H9 (cell line): ENCODE results near the gene CLDN8. TPM values are rescaled to one million over a fixed set of nuclear protein-coding genes. Genes with fewer than 3 reads are reported as not detected.

Experiments used
- DNase-seq: peaks from one replicate; pipeline ENCODE4 v3.0.0-alpha.2; 2017
- H2AFZ ChIP-seq: one replicate; pipeline ENCODE4 v1.6.1; 2013; ENCODE audit warnings: mild to moderate bottlenecking, low read length, control low read depth, moderate library complexity
- H2AK5ac ChIP-seq: 2 replicates; pipeline ENCODE4 v1.6.1; 2013; ENCODE audit warnings: low read length, control low read depth, mixed read lengths; ENCODE audit not compliant: insufficient read length
- H2BK120ac ChIP-seq: one replicate; pipeline ENCODE4 v1.6.1; 2013; ENCODE audit warnings: low read depth, mild to moderate bottlenecking, low read length, control low read depth, inconsistent platforms; ENCODE audit not compliant: poor library complexity, severe bottlenecking
- H2BK12ac ChIP-seq: 2 replicates; pipeline ENCODE4 v1.6.1; 2013; ENCODE audit warnings: low read length, control low read depth, mixed read lengths, low read depth; ENCODE audit not compliant: insufficient read length
- H2BK15ac ChIP-seq: 2 replicates; pipeline ENCODE4 v1.6.1; 2013; ENCODE audit warnings: low read depth, low read length, control low read depth
- H2BK20ac ChIP-seq: one replicate; pipeline ENCODE4 v1.6.1; 2013; ENCODE audit warnings: low read depth, mild to moderate bottlenecking, low read length, control low read depth, inconsistent platforms; ENCODE audit not compliant: poor library complexity, severe bottlenecking
- H2BK5ac ChIP-seq: 2 replicates; pipeline ENCODE4 v1.6.1; 2013; ENCODE audit warnings: low read length, control low read depth, mixed read lengths; ENCODE audit not compliant: insufficient read length
- H3K14ac ChIP-seq: 2 replicates; pipeline ENCODE4 v1.6.1; 2013; ENCODE audit warnings: low read length, control low read depth; ENCODE audit not compliant: insufficient read depth
- H3K18ac ChIP-seq: 2 replicates; pipeline ENCODE4 v1.6.1; 2013; ENCODE audit warnings: low read depth, mild to moderate bottlenecking, mixed read lengths, low read length, control low read depth; ENCODE audit not compliant: insufficient read length
- H3K23ac ChIP-seq: 2 replicates; pipeline ENCODE4 v1.6.1; 2013; ENCODE audit warnings: low read length, control low read depth, mixed read lengths, low read depth; ENCODE audit not compliant: insufficient read length
- H3K23me2 ChIP-seq: 2 replicates; pipeline ENCODE4 v1.6.1; 2013; ENCODE audit warnings: low read depth, mild to moderate bottlenecking, mixed read lengths, low read length, control low read depth; ENCODE audit not compliant: insufficient read length, poor library complexity, severe bottlenecking
- H3K27ac ChIP-seq: 2 replicates; pipeline ENCODE4 v1.5.1; 2013; ENCODE audit warnings: low read length, control low read depth, mixed read lengths, low read depth; ENCODE audit not compliant: insufficient read length
- H3K27me3 ChIP-seq: 2 replicates; pipeline ENCODE4 v1.6.1; 2013; ENCODE audit warnings: low read length, control low read depth, inconsistent platforms; ENCODE audit not compliant: insufficient read depth
- H3K4ac ChIP-seq: 2 replicates; pipeline ENCODE4 v1.6.1; 2013; ENCODE audit warnings: low read depth, mild to moderate bottlenecking, control low read depth, inconsistent platforms, low read length, moderate library complexity
- H3K4me1 ChIP-seq: 2 replicates; pipeline ENCODE4 v1.6.1; 2013; ENCODE audit warnings: low read length, control low read depth, inconsistent platforms; ENCODE audit not compliant: insufficient read depth
- H3K4me2 ChIP-seq: 2 replicates; pipeline ENCODE4 v1.6.1; 2013; ENCODE audit warnings: low read length, control low read depth, mixed read lengths; ENCODE audit not compliant: insufficient read length, insufficient read depth
- H3K56ac ChIP-seq: 2 replicates; pipeline ENCODE4 v1.6.1; 2013; ENCODE audit warnings: low read depth, mild to moderate bottlenecking, mixed read lengths, low read length, control low read depth; ENCODE audit not compliant: insufficient read length
- H3K79me1 ChIP-seq: 2 replicates; pipeline ENCODE4 v1.6.1; 2013; ENCODE audit warnings: low read depth, mild to moderate bottlenecking, moderate library complexity, low read length, control low read depth, inconsistent platforms; ENCODE audit not compliant: insufficient read depth, poor library complexity, severe bottlenecking
- H3K79me2 ChIP-seq: 2 replicates; pipeline ENCODE4 v1.6.1; 2013; ENCODE audit warnings: low read length, control low read depth, inconsistent platforms; ENCODE audit not compliant: insufficient read depth
- H3K9ac ChIP-seq: 2 replicates; pipeline ENCODE4 v1.6.1; 2013; ENCODE audit warnings: low read length, control low read depth, mixed read lengths; ENCODE audit not compliant: insufficient read length; ENCODE audit errors: extremely low read depth
- H3K9me3 ChIP-seq: one replicate; pipeline ENCODE4 v1.6.1; 2013; ENCODE audit warnings: low read depth, low read length, inconsistent platforms; ENCODE audit not compliant: control insufficient read depth
- H3T11ph ChIP-seq: one replicate; pipeline ENCODE4 v1.6.1; 2013; ENCODE audit warnings: mild to moderate bottlenecking, low read length, control low read depth, inconsistent platforms
- H4K20me1 ChIP-seq: one replicate; pipeline ENCODE4 v1.6.1; 2013; ENCODE audit not compliant: control insufficient read depth, insufficient read length, insufficient read depth
- H4K5ac ChIP-seq: 2 replicates; pipeline ENCODE4 v1.6.1; 2013; ENCODE audit warnings: low read depth, mild to moderate bottlenecking, mixed read lengths, low read length, control low read depth; ENCODE audit not compliant: insufficient read length
- H4K8ac ChIP-seq: replicated peaks from 2 replicates; pipeline ENCODE4 v1.6.1; 2013; ENCODE audit warnings: low read length, control low read depth, mixed read lengths, low read depth; ENCODE audit not compliant: insufficient read length
- H4K91ac ChIP-seq: 2 replicates; pipeline ENCODE4 v1.6.1; 2013; ENCODE audit warnings: low read depth, mild to moderate bottlenecking, moderate library complexity, mixed read lengths, low read length, control low read depth; ENCODE audit not compliant: insufficient read length
- H3K27ac Mint-ChIP-seq, 3 experiments: 2 replicates in 2 of 3; 3 replicates in 1 of 3; pipeline ENCODE4 v1.8.0; 2020 to 2021; ENCODE audit warnings: mixed read lengths in 3 of 3, mild to moderate bottlenecking in 1 of 3, moderate library complexity in 1 of 3
- H3K27me3 Mint-ChIP-seq: 2 replicates; pipeline ENCODE4 v1.8.0; 2021; ENCODE audit warnings: low read depth, mild to moderate bottlenecking, moderate library complexity, mixed read lengths
- H3K36me3 Mint-ChIP-seq, 3 experiments: 2 replicates in 2 of 3; 3 replicates in 1 of 3; pipeline ENCODE4 v1.8.0; 2020 to 2021; ENCODE audit warnings: low read depth in 3 of 3, mixed read lengths in 3 of 3; ENCODE audit not compliant: insufficient read depth in 1 of 3
- H3K4me1 Mint-ChIP-seq, 2 experiments: 2 replicates each; pipeline ENCODE4 v1.8.0; 2020; ENCODE audit warnings: mixed read lengths in 2 of 2
- H3K4me3 Mint-ChIP-seq, 2 experiments: 2 replicates in 1 of 2; 3 replicates in 1 of 2; pipeline ENCODE4 v1.8.0; 2020 to 2021; ENCODE audit warnings: mild to moderate bottlenecking in 2 of 2, mixed read lengths in 2 of 2, moderate library complexity in 1 of 2
- H3K9me3 Mint-ChIP-seq, 2 experiments: 2 replicates in 1 of 2; 3 replicates in 1 of 2; pipeline ENCODE4 v1.8.0; 2020; ENCODE audit warnings: mild to moderate bottlenecking in 2 of 2, mixed read lengths in 2 of 2, moderate library complexity in 1 of 2
- WGBS: extraction: QIAGEN DNeasy Blood & Tissue Kit; methylation state at CpG from one replicate; pipeline ENCODE4 v1.1.7; 2013; ENCODE audit warnings: missing lambda C conversion rate, low lambda C conversion rate, mixed read lengths; ENCODE audit not compliant: insufficient read length; ENCODE audit errors: extremely low coverage; 5-methylcytosine and 5-hydroxymethylcytosine counted together
- total RNA-seq: library from RNA; stranded (reverse); gene quantifications from 2 replicates; pipeline ENCODE4 v1.2.1, GENCODE V29; 2021
- TF ChIP-seq, protein P1 (sequence below): fragments of 200-600 bp; sonication (generic); conservative IDR thresholded peaks from 3 replicates; pipeline ENCODE4 v1.8.0; 2021; ENCODE audit warnings: antibody characterized with exemption, mild to moderate bottlenecking

CLDN8 gene
- total RNA-seq, 1 experiment from 2014 or later = not detected

DNA sequence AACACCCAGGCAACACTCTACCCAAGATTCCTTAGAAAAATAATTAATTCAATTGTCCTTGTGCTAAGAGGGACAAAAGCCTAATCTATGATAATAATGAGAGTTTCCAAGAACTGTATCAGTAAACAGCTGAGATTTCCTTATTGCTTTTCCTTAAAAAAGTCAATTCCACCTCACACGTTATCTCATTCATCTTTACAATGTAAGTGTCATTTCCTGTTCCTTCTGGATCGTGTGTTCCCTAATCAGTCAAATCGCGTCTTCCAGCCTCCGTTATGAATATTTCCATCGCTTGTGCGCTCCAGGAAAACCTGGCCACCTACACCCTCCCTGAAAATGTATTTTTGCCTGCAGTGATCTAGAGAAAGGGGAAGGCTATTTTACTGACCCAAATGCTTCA, 25.3 kb downstream of the CLDN8 start:
- Histone ChIP-seq H3T11ph (no peak overlapping the region), H3K79me1 (no peaks in the 10 kb centered on the region), H3K4me1 (no peaks in the 10 kb centered on the region), H3K27ac (no peak overlapping the region), H3K18ac (no peak overlapping the region), H3K9ac (no peak overlapping the region), H3K9me3 (no peaks in the 10 kb centered on the region), H2BK120ac (no peak overlapping the region), H4K20me1 (no peaks in the 10 kb centered on the region), H3K23ac (no peak overlapping the region), H2BK5ac (no peak overlapping the region), H4K5ac (no peak overlapping the region), H3K27me3 (no peaks in the 10 kb centered on the region), H2BK12ac (no peak overlapping the region), H3K4me2 (no peak overlapping the region), H3K56ac (no peak overlapping the region), H3K14ac (no peak overlapping the region), H4K91ac (no peak overlapping the region), H2BK15ac (no peak overlapping the region), H3K4ac (no peak overlapping the region), H3K79me2 (no peaks in the 10 kb centered on the region), H2AFZ (no peak overlapping the region), H3K23me2 (no peaks in the 10 kb centered on the region), H4K8ac (no peak overlapping the region), H2AK5ac (no peak overlapping the region), H2BK20ac (no peak overlapping the region)
- no peaks in the 10 kb centered on the region for H3K4me1 Mint-ChIP-seq
- no peak for DNase-seq
- TF ChIP-seq, protein P1, sequence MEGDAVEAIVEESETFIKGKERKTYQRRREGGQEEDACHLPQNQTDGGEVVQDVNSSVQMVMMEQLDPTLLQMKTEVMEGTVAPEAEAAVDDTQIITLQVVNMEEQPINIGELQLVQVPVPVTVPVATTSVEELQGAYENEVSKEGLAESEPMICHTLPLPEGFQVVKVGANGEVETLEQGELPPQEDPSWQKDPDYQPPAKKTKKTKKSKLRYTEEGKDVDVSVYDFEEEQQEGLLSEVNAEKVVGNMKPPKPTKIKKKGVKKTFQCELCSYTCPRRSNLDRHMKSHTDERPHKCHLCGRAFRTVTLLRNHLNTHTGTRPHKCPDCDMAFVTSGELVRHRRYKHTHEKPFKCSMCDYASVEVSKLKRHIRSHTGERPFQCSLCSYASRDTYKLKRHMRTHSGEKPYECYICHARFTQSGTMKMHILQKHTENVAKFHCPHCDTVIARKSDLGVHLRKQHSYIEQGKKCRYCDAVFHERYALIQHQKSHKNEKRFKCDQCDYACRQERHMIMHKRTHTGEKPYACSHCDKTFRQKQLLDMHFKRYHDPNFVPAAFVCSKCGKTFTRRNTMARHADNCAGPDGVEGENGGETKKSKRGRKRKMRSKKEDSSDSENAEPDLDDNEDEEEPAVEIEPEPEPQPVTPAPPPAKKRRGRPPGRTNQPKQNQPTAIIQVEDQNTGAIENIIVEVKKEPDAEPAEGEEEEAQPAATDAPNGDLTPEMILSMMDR = no peak
- H3K9me3 Mint-ChIP-seq = no peaks in the 10 kb centered on the region
- no peak overlapping the region for H3K4me3 Mint-ChIP-seq
- no peaks in the 10 kb centered on the region for H3K36me3 Mint-ChIP-seq
- no CpG with 5 or more reads among the region's 7 CpGs for WGBS
- H3K27me3 Mint-ChIP-seq = no peaks in the 10 kb centered on the region; the same call in 1 of the 2 replicates
- no peak overlapping the region for H3K27ac Mint-ChIP-seq
